Stimulated activated CD4-positive, alpha-beta T cell treated with anti-CD3 and anti-CD28 coated beads, Interleukin-4, amount 100 ng/mL, for 24 hours (primary cell): ENCODE measurements around the gene GLTP.

ENCODE experiments used
- DNase-seq: peaks from one replicate; pipeline ENCODE4 v3.0.0-alpha.2; 2020

Gene GLTP

GRCh38 chr12:109840305-109841074 lies 39.9 kb downstream of the GLTP start:
- no peak for DNase-seq

GRCh38 chr12:109839444-109839843 lies 40.9 kb downstream of the GLTP start:
- DNase-seq, result no peak

GRCh38 chr12:109836916-109837315 lies 43.4 kb downstream of the GLTP start:
- DNase-seq, result no peak

DNA sequence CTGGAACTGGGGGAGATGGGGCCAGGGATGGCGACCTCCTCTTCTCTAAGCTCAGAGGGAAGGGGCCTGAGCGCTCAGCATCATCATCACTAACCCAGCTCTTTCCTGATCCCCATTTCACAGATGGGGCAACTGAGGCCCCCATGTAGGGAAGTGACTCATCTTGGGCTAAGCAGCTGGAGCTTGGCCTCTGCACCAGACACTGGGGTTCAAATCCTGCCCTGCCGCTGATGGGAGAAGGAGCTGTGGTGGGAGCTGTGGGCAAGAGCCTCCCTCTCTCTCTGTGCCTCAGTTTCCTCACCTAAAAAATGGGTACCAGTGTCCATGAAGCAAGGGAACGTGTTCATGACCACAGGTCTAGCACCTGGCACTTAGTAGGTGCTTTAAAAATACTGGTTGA lies 44.5 kb downstream of the GLTP start:
- no peak for DNase-seq

GRCh38 chr12:109833307-109834189 lies 46.8 kb downstream of the GLTP start, which contains the start of gene TRPV4:
Gene TRPV4 (minus strand): TSS chr12:109833398. CDS start chr12:109814796, 18,602 bp downstream.
- no peak for DNase-seq

DNA sequence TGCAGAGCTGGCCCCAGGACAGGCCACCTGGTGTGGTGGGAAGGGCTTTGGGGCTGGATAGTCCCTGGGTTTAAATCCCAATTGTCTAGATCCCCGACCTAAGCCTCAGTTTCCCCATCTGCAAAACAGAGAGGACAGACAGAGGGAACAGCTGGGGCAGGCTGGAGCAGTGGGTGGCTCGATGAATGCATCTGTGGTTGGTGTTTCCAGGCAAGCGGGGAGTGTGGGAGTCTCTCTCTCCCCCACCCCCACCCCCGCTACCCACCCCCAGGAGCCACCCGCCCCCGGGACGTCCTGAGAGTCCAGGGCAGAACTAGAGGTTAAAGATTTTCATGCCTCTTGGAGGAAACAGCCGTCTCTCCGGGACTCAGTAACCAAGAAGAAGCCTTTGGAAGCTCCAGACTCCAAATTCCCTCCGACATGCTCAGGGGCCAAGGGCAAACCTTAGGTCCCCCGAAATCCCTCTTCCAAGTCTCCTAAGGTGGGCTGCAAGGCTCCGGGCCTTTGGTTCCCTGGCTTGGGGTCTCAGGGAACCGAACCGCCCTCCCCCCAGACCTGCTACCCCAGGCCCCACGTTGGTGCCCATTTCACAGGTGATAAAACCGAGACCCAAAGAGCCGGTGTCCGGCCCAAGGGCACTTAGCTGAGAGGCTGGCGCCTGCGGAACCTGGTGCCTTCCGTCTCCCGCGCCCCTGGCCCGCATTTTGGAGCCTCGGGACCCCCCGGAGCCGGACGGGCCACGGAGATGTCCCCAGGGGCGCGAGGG lies 47.6 kb downstream of the GLTP start:
- no peak for DNase-seq

GRCh38 chr12:109831929-109832328 lies 48.4 kb downstream of the GLTP start:
- no peak for DNase-seq

DNA sequence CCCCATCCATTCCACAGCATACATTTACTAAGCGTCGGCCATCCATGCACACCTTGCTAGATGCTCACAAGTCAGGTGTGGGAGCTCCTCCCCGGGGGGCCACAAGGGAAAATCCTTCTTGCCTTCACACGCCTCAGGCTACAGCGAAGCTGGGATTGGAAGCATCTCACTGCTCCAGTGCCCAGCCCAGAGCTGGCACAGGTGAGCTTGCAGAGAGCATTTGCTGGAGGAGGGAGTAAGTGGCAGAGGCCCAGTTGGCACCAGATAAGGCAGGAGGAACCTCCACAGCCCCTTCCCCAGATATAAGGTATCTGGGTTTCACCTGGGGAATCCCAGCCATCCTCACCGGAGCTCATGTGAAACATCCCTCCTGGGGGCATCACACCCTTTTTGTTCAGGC lies 49.0 kb downstream of the GLTP start:
- no peak for DNase-seq

- DNase-seq, result no peak
Observed at GRCh38 chr12:109830718-109831117, 49.6 kb downstream of the GLTP start.

- no peak for DNase-seq
Observed at GRCh38 chr12:109830267-109830666, 50.1 kb downstream of the GLTP start.

DNA sequence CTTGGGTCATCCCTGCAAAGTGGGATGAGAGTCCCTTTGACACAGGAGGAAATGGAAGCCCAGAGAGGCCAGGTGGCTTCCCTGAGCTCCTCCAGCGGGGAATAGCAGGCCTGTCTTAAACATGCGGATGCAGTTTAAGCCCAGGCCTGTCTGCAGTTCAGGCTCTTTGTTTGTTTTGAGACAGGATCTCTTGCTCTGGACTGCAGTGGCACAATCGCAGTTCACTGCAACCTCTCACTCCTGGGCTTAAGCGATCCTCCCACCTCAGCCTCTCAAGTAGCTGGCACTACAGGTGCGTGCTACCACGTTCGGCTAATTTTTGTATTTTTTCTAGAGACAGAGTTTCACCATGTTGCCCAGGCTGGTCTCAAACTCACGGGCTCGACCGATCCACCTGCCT lies 50.7 kb downstream of the GLTP start:
- DNase-seq, result no peak

DNA sequence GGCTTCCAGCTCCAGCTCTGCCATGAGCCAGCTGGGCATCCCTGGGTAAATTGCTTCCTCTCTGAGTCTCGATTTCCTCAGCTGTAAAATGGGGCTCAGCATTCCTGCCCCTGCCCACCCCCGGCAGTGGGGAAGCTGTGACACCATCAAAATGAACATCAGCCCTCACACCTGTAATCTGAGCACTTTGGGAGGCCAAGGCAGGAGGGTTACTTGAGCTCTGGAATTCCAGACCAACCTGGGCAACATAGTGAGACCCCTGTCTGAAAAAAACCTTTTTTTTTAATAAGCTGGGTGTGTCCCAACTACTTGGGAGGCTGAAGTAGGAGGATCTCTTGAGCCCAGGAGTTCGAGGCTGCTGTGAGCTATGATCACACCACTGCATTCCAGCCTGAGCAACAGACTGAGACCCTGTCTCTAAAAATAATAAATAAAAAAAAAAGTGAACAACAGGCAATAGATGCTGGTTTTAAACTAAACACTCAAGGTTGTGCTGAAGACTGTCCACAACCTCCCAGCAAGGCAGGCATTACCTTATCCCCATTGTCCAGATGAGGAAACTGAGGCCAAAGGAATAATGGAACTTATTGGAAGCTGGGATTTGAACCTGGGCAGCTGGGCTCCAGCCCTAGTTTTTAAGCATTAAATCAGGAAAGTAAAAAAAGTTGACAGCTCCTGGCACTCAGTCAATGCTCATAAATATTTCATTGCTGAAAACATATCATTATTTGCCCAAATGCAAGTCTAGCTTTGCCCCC lies 51.4 kb downstream of the GLTP start:
- no peak for DNase-seq

DNA sequence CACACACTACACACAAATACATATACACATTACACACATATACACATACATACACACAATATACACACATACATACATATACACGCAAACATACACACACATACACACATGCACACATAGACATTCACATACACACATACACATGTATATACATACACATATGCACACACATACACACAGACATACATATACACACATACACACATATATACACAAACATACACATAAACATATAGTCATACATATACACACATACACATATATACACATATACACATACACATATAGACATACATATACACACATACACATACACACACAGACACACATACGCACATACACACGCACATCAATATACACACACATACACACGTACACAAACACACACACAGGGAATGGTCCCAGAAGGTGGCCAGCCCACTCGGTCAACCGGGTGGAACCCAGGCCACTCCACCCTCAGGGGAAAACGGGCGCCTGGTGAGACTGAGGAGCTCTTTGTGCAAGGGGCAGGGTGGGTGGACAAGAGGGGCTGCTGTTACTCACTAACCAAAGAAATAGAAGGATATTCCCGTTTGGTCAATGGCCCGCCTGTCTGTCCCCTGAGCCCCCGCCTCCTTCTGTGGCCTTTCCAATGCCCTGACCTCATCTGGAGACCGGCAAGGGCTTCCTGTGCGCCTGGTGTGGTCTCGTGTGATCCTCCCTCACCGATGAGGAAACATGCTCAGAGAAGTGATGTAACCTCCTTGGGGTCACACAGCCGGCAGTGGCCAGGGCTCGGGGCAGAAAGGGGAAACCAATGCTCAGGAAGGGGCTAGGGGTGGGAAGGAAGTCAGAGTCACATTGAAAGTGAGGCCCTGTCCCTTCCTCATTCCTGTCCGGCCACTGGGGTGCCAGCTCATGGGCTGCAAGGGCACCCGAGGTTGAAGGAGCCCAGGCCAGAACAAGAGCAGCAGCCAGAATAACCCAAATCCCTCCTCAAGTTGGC lies 52.5 kb downstream of the GLTP start:
- no peak for DNase-seq

DNA sequence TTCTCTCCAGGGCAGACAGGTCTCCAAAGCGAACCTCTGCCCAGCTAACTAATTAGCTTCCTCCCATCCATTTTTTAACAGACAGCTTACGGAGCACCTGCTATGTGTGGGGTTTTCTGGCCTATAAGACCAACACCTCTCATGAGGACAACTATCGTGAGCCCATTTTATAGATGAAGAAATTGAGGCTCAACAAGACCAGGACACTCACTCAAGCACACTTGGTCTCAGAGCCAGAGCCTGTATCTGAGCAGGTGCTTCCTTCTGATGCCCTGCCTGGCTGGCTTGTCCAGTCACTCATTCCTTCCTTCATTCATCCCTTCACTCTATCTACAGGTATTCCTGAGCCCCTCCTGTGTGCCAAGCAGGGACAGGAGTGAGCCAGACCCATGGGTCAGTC lies 53.3 kb downstream of the GLTP start:
- DNase-seq, result no peak

- no peak for DNase-seq
Observed at GRCh38 chr12:109824731-109825130, 55.6 kb downstream of the GLTP start.

- no peak for DNase-seq
Observed at GRCh38 chr12:109822951-109823411, 57.4 kb downstream of the GLTP start.

DNA sequence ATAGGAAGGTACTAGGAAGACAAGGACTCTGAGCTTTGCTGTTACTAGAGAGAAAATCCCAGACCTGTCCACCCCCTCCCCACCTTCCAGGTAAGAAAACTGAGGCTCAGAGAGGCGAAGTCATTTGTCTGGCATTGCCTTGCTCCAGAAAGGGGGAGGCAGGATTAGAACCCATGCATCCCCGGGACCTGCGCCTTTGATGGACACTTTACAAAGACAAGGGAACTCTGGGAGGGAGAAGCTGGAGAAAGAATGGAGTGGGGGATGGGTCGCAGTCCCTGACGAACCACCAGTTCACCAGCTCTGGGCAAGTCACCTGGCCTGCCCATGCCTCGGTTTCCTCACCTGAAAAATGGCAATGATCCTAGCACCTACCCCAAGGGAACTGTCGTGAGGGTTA lies 57.9 kb downstream of the GLTP start:
- DNase-seq, result no peak

- no peak for DNase-seq
Observed at GRCh38 chr12:109821968-109822367, 58.4 kb downstream of the GLTP start.

GRCh38 chr12:109820816-109821381 lies 59.4 kb downstream of the GLTP start:
- DNase-seq, result no peak

DNA sequence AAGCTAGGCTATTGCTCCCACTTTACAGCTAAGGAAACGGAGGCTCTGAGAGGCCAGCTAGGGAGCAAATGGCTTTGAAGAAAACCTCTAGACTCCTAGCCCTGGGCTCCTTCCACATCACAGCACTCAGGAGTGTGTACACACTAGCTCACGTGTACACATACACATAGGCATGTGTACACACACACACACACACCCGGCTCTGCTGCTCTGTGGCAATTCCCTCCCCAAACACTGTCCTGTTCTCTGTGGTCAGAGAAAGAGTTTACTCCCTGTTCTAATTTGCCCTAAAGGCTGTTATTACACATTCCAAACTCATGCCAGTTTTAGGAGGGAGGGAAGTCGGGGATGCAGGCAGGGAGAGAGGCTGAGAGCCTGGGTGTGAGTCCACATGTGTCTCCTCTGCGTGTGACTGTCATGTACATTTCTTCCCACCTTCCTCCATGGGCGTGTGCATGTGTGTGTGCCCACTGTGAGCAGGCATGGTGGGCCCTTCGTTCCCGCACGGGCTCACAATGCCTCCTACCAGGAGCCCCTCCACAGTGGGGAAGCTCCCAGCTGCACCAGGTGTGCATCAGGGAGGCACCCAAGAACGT lies 61.3 kb downstream of the GLTP start:
- DNase-seq, result no peak
